ENCODE data around the gene ENO1.

DNA sequence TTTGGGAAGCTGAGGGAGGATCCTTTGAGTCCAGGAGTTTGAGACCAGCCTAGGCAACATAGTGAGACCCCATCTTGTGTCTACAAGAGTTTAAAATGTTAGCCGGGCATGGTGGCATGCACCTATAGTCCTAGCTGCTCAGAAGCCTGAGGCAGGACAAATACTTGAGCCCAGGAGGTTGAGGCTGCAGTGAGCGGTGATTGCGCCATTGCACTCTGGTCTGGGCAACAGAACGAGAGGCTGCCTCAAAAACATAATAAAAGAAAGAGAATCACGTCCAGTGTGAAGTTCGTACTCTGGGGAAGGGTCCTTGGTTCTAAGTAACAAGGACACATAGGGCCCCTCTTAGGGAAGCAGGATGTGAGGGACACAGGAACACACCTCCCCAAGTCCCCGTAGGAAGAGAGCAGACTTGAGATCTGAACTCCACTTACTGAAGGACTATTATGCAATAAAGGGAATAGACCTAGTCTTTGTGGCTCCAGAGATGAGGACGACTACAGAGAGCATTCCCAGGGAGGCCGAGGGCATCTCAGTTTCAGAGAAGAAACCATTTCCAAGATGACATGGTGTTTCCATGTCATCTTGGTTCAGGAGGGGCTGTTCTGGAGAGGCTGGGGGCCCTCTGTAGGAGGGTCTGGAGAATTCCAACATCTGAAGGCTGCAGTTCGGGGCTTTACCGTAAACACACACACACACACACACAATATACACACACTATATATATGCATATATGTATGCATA is 10.8 kb upstream of the ENO1 start:
- TF ChIP-seq, protein P1, sequence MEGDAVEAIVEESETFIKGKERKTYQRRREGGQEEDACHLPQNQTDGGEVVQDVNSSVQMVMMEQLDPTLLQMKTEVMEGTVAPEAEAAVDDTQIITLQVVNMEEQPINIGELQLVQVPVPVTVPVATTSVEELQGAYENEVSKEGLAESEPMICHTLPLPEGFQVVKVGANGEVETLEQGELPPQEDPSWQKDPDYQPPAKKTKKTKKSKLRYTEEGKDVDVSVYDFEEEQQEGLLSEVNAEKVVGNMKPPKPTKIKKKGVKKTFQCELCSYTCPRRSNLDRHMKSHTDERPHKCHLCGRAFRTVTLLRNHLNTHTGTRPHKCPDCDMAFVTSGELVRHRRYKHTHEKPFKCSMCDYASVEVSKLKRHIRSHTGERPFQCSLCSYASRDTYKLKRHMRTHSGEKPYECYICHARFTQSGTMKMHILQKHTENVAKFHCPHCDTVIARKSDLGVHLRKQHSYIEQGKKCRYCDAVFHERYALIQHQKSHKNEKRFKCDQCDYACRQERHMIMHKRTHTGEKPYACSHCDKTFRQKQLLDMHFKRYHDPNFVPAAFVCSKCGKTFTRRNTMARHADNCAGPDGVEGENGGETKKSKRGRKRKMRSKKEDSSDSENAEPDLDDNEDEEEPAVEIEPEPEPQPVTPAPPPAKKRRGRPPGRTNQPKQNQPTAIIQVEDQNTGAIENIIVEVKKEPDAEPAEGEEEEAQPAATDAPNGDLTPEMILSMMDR (IDR thresholded peaks at IDR 0.05) = no peak
- no peak for TF ChIP-seq POLR2AphosphoS5 (IDR thresholded peaks at IDR 0.05)

Measured in sigmoid colon (tissue), 4 donors.